Stimulated activated CD8-positive, alpha-beta memory T cell treated with anti-CD3 and anti-CD28 coated beads, Interleukin-4, amount 100 ng/mL, for 1 hour (primary cell): ENCODE results near the gene IFNA6.

Experiments
- DNase-seq, 2 donors: peaks; one replicate each; pipeline ENCODE4 v3.0.0-alpha.2; 2020; ENCODE audit warnings: low read depth in 2 of 2, low spot score in 1 of 2

The IFNA6 gene

GRCh38 chr9:21331676-21332402 lies 18.8 kb downstream of the IFNA6 start:
- DNase-seq = no peak

GRCh38 chr9:21326526-21327139 lies 24.1 kb downstream of the IFNA6 start:
- DNase-seq = no peak

- no peak for DNase-seq
These were observed 26.6 kb downstream of the IFNA6 start for GRCh38 chr9:21324047-21324446.

GRCh38 chr9:21322911-21323461 lies 27.7 kb downstream of the IFNA6 start:
- DNase-seq = no peak

GRCh38 chr9:21320465-21320864 lies 30.2 kb downstream of the IFNA6 start:
- DNase-seq = no peak

- no peak for DNase-seq
These were observed 32.4 kb downstream of the IFNA6 start for GRCh38 chr9:21317956-21318923.

GRCh38 chr9:21316860-21317259 lies 33.8 kb downstream of the IFNA6 start:
- DNase-seq = no peak

- DNase-seq = no peak
These were observed 34.5 kb downstream of the IFNA6 start for GRCh38 chr9:21316032-21316842.

GRCh38 chr9:21314152-21314551 lies 36.5 kb downstream of the IFNA6 start:
- no peak for DNase-seq

- DNase-seq = no peak
These were observed 38.8 kb downstream of the IFNA6 start for GRCh38 chr9:21311889-21312288.

- no peak for DNase-seq
These were observed 45.5 kb downstream of the IFNA6 start, which contains the start of gene IFNA5 for GRCh38 chr9:21305213-21305612. Gene IFNA5 (minus strand): TSS chr9:21305313. CDS start chr9:21305256, 57 bp downstream.
